Measurements from ENCODE around the gene TBC1D2. TPM values are rescaled to one million over a fixed set of nuclear protein-coding genes. Genes with fewer than 3 reads are reported as not detected.

TBC1D2 gene
- total RNA-seq, 1 donor from 2014 or later, result 24.3 TPM

DNA sequence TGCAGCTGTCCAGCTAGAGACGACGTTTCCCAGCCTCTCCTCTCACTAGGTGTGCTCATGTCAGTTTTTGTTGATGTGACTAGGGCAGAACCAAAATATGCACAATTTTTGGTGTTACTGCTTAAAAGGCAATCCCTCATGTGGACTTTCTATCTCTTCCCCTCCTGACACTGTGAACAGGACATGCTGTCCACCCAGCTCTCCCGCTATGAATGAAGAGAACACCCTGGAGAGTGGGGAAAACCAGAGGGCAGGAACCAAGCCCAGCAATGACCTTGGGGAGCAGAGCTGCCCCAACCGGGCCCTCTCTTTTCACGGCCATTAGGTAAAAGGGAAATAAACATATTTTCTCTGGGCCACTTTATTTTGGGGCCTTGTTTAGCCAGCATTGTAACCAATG, 46.7 kb upstream of the TBC1D2 start:
- H3K36me3 Mint-ChIP-seq (ENCODE audit: low read depth), result no peaks in the 10 kb centered on the region
- no peaks in the 10 kb centered on the region for H3K4me1 Mint-ChIP-seq (ENCODE audit: low read depth)
- H3K27ac Mint-ChIP-seq (ENCODE audit: unreplicated experiment), result no peak overlapping the region
- peaks cover 9% of the 10 kb centered on the region for H3K27me3 Mint-ChIP-seq (ENCODE audit: low read depth)
- no peak overlapping the region for H3K4me3 Mint-ChIP-seq (ENCODE audit: unreplicated experiment)
- H3K9me3 Mint-ChIP-seq (ENCODE audit: low read depth), result no peaks in the 10 kb centered on the region
- DNase-seq (ENCODE audit: low spot score), result no peak
- TF ChIP-seq, protein P1, sequence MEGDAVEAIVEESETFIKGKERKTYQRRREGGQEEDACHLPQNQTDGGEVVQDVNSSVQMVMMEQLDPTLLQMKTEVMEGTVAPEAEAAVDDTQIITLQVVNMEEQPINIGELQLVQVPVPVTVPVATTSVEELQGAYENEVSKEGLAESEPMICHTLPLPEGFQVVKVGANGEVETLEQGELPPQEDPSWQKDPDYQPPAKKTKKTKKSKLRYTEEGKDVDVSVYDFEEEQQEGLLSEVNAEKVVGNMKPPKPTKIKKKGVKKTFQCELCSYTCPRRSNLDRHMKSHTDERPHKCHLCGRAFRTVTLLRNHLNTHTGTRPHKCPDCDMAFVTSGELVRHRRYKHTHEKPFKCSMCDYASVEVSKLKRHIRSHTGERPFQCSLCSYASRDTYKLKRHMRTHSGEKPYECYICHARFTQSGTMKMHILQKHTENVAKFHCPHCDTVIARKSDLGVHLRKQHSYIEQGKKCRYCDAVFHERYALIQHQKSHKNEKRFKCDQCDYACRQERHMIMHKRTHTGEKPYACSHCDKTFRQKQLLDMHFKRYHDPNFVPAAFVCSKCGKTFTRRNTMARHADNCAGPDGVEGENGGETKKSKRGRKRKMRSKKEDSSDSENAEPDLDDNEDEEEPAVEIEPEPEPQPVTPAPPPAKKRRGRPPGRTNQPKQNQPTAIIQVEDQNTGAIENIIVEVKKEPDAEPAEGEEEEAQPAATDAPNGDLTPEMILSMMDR (IDR thresholded peaks at IDR 0.05), result no peak

DNA sequence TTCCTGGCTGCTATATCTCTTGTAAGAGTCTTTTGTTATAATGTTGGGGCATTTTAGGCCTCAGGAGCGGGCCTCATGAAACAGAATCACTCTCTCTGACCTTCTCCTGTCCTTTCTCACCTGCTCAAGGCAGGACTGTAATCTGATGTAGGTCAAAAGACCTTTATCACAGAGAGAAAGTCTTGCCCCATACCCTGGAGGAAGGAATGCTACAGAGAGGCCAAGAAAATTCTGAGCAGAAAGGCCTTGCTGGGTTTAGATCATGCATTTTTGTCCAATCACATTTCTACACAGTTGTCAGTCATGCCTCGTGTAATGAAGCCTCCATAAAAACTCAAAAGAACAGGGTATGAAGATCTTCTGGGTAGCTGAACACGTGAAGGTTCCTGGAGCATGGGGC, 45.2 kb upstream of the TBC1D2 start:
- no peaks in the 10 kb centered on the region for H3K4me1 Mint-ChIP-seq (ENCODE audit: low read depth)
- H3K36me3 Mint-ChIP-seq (ENCODE audit: low read depth), result no peaks in the 10 kb centered on the region
- H3K9me3 Mint-ChIP-seq (ENCODE audit: low read depth), result no peaks in the 10 kb centered on the region
- TF ChIP-seq, protein P1 (IDR thresholded peaks at IDR 0.05), result no peak
- DNase-seq (ENCODE audit: low spot score), result no peak
- peaks cover 13% of the 10 kb centered on the region for H3K27me3 Mint-ChIP-seq (ENCODE audit: low read depth)
- no peak overlapping the region for H3K27ac Mint-ChIP-seq (ENCODE audit: unreplicated experiment)
- H3K4me3 Mint-ChIP-seq (ENCODE audit: unreplicated experiment), result no peak overlapping the region

DNA sequence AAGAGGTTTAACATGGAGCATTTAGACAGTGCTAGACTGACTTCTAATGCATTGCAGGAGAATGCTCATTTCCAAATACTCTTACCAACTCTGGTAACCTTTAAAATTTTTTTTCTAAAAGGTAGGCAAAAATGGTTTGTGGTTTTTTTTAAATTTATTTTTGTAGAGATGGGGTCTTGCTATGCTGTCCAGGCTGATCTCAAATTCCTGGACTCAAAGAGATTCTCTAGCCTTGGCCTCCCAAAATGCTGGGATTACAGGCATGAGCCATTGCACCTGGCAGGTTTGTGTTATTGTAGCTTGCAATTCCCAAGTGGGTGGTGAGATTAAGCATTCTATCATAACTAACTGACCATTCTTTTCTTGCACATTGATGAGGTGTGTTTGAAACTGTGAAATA, 43.0 kb upstream of the TBC1D2 start:
- no peak for DNase-seq (ENCODE audit: low spot score)
- TF ChIP-seq, protein P1 (IDR thresholded peaks at IDR 0.05), result no peak
- H3K27me3 Mint-ChIP-seq (ENCODE audit: low read depth), result peaks cover 21% of the 10 kb centered on the region
- H3K4me1 Mint-ChIP-seq (ENCODE audit: low read depth), result no peaks in the 10 kb centered on the region
- no peak overlapping the region for H3K4me3 Mint-ChIP-seq (ENCODE audit: unreplicated experiment)
- no peaks in the 10 kb centered on the region for H3K9me3 Mint-ChIP-seq (ENCODE audit: low read depth)
- no peaks in the 10 kb centered on the region for H3K36me3 Mint-ChIP-seq (ENCODE audit: low read depth)
- H3K27ac Mint-ChIP-seq (ENCODE audit: unreplicated experiment), result no peak overlapping the region

DNA sequence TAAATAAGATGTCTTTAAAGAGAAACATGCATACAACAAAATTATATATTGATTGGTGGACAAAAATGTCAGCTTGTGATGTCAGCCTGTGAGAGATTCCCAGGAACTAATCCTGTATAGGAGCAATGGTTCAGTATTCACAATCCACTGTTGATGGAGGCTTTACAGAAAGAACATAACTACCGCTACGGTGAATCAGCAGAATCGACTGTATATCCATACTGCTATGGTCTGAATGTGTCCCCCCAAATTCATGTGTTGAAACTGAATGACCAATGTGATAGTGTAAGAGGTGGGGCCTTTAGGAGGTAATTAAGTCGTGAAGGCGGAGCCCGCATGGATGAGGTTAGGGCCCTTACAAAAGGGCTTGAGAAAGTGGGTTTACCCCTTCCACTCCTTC, 40.4 kb upstream of the TBC1D2 start:
- Mint-ChIP-seq H3K27me3 (ENCODE audit: low read depth) (peaks cover 36% of the 10 kb centered on the region), H3K4me1 (ENCODE audit: low read depth) (no peaks in the 10 kb centered on the region), H3K9me3 (ENCODE audit: low read depth) (no peaks in the 10 kb centered on the region), H3K27ac (ENCODE audit: unreplicated experiment) (no peak overlapping the region), H3K4me3 (ENCODE audit: unreplicated experiment) (no peak overlapping the region), H3K36me3 (ENCODE audit: low read depth) (no peaks in the 10 kb centered on the region)
- TF ChIP-seq, protein P1 (IDR thresholded peaks at IDR 0.05), result no peak
- peak; percentile 26 for DNase-seq (ENCODE audit: low spot score)

DNA sequence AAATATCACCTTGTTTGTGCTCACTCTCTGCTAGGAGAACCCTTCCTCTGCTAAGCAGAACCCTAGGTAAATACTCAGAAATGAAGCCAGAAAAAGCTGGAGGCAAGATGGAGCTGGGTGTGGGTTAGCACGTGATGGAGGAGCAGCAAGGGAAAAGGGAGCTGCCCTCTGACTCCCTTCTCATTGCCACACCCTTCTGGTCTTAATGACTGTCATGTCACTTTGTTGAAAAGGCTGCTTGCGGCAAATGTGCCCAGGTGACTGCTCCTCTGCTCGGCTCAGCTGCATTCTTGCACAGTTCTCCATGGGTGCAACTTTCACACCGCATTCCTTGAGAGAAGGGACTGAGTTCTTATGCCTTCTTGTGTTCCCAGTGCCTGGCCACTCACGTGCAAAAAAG, 36.4 kb upstream of the TBC1D2 start:
- H3K27me3 Mint-ChIP-seq (ENCODE audit: low read depth), result peaks cover 32% of the 10 kb centered on the region
- no peak for DNase-seq (ENCODE audit: low spot score)
- H3K27ac Mint-ChIP-seq (ENCODE audit: unreplicated experiment), result no peak overlapping the region
- H3K36me3 Mint-ChIP-seq (ENCODE audit: low read depth), result no peaks in the 10 kb centered on the region
- H3K9me3 Mint-ChIP-seq (ENCODE audit: low read depth), result no peaks in the 10 kb centered on the region
- H3K4me3 Mint-ChIP-seq (ENCODE audit: unreplicated experiment), result no peak overlapping the region
- TF ChIP-seq, protein P1 (IDR thresholded peaks at IDR 0.05), result no peak
- H3K4me1 Mint-ChIP-seq (ENCODE audit: low read depth), result no peaks in the 10 kb centered on the region
